Activated T-cell treated with anti-CD3 and anti-CD28 coated beads for 1 hour (primary cell): ENCODE results near the gene TGFBR2.

Experiments
- DNase-seq: peaks from one replicate; pipeline ENCODE4 v3.0.0-alpha.2; 2020; ENCODE audit warnings: low read depth

TGFBR2 gene

GRCh38 chr3:30673425-30674341 is 67.3 kb downstream of the TGFBR2 start:
- no peak for DNase-seq

- no peak for DNase-seq
Measured at GRCh38 chr3:30675006-30675405, 68.6 kb downstream of the TGFBR2 start.

GRCh38 chr3:30675774-30676173 is 69.4 kb downstream of the TGFBR2 start:
- no peak for DNase-seq

GRCh38 chr3:30676424-30677346 is 70.3 kb downstream of the TGFBR2 start:
- no peak for DNase-seq

GRCh38 chr3:30677347-30677685 is 70.9 kb downstream of the TGFBR2 start:
- DNase-seq = no peak

- no peak for DNase-seq
Measured at GRCh38 chr3:30679045-30679444, 72.6 kb downstream of the TGFBR2 start.

- no peak for DNase-seq
Measured at GRCh38 chr3:30680789-30681648, 74.6 kb downstream of the TGFBR2 start.

- no peak for DNase-seq
Measured at GRCh38 chr3:30681649-30682211, 75.3 kb downstream of the TGFBR2 start.

GRCh38 chr3:30682434-30683155 is 76.2 kb downstream of the TGFBR2 start:
- DNase-seq = no peak

- DNase-seq = no peak
Measured at GRCh38 chr3:30683769-30684168, 77.4 kb downstream of the TGFBR2 start.

- DNase-seq = no peak
Measured at GRCh38 chr3:30684356-30684755, 78.0 kb downstream of the TGFBR2 start.

GRCh38 chr3:30685267-30685667 is 78.9 kb downstream of the TGFBR2 start:
- no peak for DNase-seq

GRCh38 chr3:30686176-30686575 is 79.8 kb downstream of the TGFBR2 start:
- no peak for DNase-seq

GRCh38 chr3:30686799-30687198 is 80.4 kb downstream of the TGFBR2 start:
- no peak for DNase-seq

GRCh38 chr3:30687930-30688570 is 81.6 kb downstream of the TGFBR2 start:
- no peak for DNase-seq

GRCh38 chr3:30688776-30689641 is 82.6 kb downstream of the TGFBR2 start:
- no peak for DNase-seq

- no peak for DNase-seq
Measured at GRCh38 chr3:30690199-30690598, 83.8 kb downstream of the TGFBR2 start.

GRCh38 chr3:30691249-30691880 is 85.0 kb downstream of the TGFBR2 start:
- DNase-seq = no peak

GRCh38 chr3:30691944-30692343 is 85.5 kb downstream of the TGFBR2 start:
- no peak for DNase-seq
